ENCODE data around the gene KLHL3. TPM values are rescaled to one million over a fixed set of nuclear protein-coding genes. Genes with fewer than 3 reads are reported as not detected.

Gene KLHL3
- total and polyA plus RNA-seq, 4 donors, result 0.91 to 8.8 (median 3.7) TPM

DNA sequence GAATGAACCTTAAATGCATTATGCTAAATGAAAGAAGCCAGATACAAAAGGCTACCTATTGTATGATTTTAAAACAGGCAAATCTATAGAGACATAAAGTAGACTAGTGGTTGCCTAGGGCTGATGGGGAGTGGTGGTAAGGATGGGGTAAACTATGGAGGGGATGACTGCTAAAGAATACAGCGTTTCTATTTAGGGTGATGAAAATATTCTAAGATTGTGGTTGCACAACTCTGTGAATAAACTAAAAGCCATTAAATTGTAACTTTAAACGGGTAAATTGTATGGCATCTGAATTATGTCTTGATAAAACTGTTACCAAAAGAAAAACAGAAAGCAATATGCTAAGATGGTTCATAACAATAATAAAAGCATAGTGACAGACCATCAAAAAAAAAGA, 21.4 kb downstream of the KLHL3 start:
- H3K9me3 ChIP-seq (ENCODE audit: control insufficient read depth in 4 of 4, low read length in 3 of 4), result peaks cover 0 to 2% (median 0%) of the 10 kb centered on the region in 4 donors
- TF ChIP-seq CTCF (IDR thresholded peaks at IDR 0.05; ENCODE audit: low read depth, low read length, missing input control), result no peak
- DNase-seq (ENCODE audit: low spot score), result no peak
- no peak overlapping the region for H3K4me3 ChIP-seq (ENCODE audit: low read depth in 1 of 3, low read length in 3 of 3)
- H3K36me3 ChIP-seq (ENCODE audit: control insufficient read depth in 4 of 4, insufficient read depth in 3 of 4, low read depth in 1 of 4, low read length in 3 of 4), result peaks cover 0 to 2% (median 0%) of the 10 kb centered on the region in 4 donors
- no peak overlapping the region for H3K27ac ChIP-seq (ENCODE audit: low read depth in 1 of 2, low read length in 2 of 2)
- no peaks in the 10 kb centered on the region for H3K27me3 ChIP-seq (ENCODE audit: control insufficient read depth in 4 of 4, insufficient read depth in 4 of 4, low read length in 3 of 4)
- H3K4me1 ChIP-seq (ENCODE audit: control insufficient read depth in 4 of 4, insufficient read depth in 4 of 4, low read length in 3 of 4), result peaks cover 0 to 7% (median 0%) of the 10 kb centered on the region in 4 donors
- no peak overlapping the region for H3K9ac ChIP-seq (ENCODE audit: low read depth in 1 of 2, low read length in 2 of 2)
- 92% methylated on average over 2 of the region's 2 CpGs for WGBS

GRCh38 chr5:137712139-137712667, 23.7 kb downstream of the KLHL3 start:
- H3K4me1 ChIP-seq (ENCODE audit: control insufficient read depth in 4 of 4, insufficient read depth in 4 of 4, low read length in 3 of 4), result peaks cover 0 to 6% (median 0%) of the 10 kb centered on the region in 4 donors
- no peak overlapping the region for H3K9ac ChIP-seq (ENCODE audit: low read depth in 1 of 2, low read length in 2 of 2)
- H3K9me3 ChIP-seq (ENCODE audit: control insufficient read depth in 4 of 4, low read length in 3 of 4), result peaks cover 0 to 2% (median 0%) of the 10 kb centered on the region in 4 donors
- no peaks in the 10 kb centered on the region for H3K27me3 ChIP-seq (ENCODE audit: control insufficient read depth in 4 of 4, insufficient read depth in 4 of 4, low read length in 3 of 4)
- WGBS, result 79% methylated on average over 2 of the region's 2 CpGs
- peaks cover 0 to 2% (median 0%) of the 10 kb centered on the region in 4 donors for H3K36me3 ChIP-seq (ENCODE audit: control insufficient read depth in 4 of 4, insufficient read depth in 3 of 4, low read depth in 1 of 4, low read length in 3 of 4)
- H3K4me3 ChIP-seq (ENCODE audit: low read depth in 1 of 3, low read length in 3 of 3), result no peak overlapping the region
- no peak for DNase-seq (ENCODE audit: low spot score)
- H3K27ac ChIP-seq (ENCODE audit: low read depth in 1 of 2, low read length in 2 of 2), result no peak overlapping the region
- no peak for TF ChIP-seq HNF4A (conservative IDR thresholded peaks at IDR 0.05)
- TF ChIP-seq TAF1 (conservative IDR thresholded peaks at IDR 0.05), result no peak
- no peak for TF ChIP-seq RAD21 (IDR thresholded peaks at IDR 0.05)
- TF ChIP-seq CTCF (IDR thresholded peaks at IDR 0.05; ENCODE audit: low read depth, low read length, missing input control), result no peak

DNA sequence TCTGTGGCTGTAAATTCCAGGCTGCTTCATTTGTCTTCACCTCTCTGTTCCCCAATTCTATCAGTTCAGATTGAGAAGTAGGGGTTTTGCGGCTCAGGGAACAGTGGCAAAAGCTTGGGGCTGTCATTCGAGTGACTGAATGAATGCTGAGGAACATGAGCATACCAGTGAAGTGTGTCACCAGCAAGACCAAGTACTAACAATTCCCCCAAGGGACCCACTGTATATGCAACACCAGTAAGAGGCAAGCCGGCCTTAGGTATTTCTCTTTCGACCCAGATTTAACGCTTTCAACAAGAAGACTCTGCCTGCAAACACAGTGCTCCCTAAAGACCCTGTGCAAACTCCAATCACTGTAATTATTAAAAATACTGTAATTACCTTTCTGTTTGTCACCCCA, 25.8 kb downstream of the KLHL3 start:
- WGBS, result 97% methylated on average over 5 of the region's 5 CpGs

GRCh38 chr5:137708796-137709559, 26.9 kb downstream of the KLHL3 start:
- peaks cover 0 to 1% (median 0%) of the 10 kb centered on the region in 4 donors for H3K36me3 ChIP-seq (ENCODE audit: control insufficient read depth in 4 of 4, insufficient read depth in 3 of 4, low read depth in 1 of 4, low read length in 3 of 4)
- peaks cover 0 to 6% (median 0%) of the 10 kb centered on the region in 4 donors for H3K4me1 ChIP-seq (ENCODE audit: control insufficient read depth in 4 of 4, insufficient read depth in 4 of 4, low read length in 3 of 4)
- H3K9me3 ChIP-seq (ENCODE audit: control insufficient read depth in 4 of 4, low read length in 3 of 4), result peaks cover 0 to 2% (median 0%) of the 10 kb centered on the region in 4 donors
- no peak overlapping the region for H3K27ac ChIP-seq (ENCODE audit: low read depth in 1 of 2, low read length in 2 of 2)
- DNase-seq (ENCODE audit: low spot score), result no peak
- no peak overlapping the region for H3K9ac ChIP-seq (ENCODE audit: low read depth in 1 of 2, low read length in 2 of 2)
- 82% methylated on average over 3 of the region's 3 CpGs for WGBS
- H3K4me3 ChIP-seq (ENCODE audit: low read depth in 1 of 3, low read length in 3 of 3), result no peak overlapping the region
- H3K27me3 ChIP-seq (ENCODE audit: control insufficient read depth in 4 of 4, insufficient read depth in 4 of 4, low read length in 3 of 4), result no peaks in the 10 kb centered on the region
- TF ChIP-seq ZBTB33 (IDR thresholded peaks at IDR 0.05) (no peak), EGR1 (IDR thresholded peaks at IDR 0.05; ENCODE audit: low read depth in 2 of 2) (no peak), RXRA (IDR thresholded peaks at IDR 0.05) (no peak), NR2F2 (IDR thresholded peaks at IDR 0.05) (no peak), HNF4G (IDR thresholded peaks at IDR 0.05) (no peak), REST (IDR thresholded peaks at IDR 0.05) (no peak)

More for the DNA sequence above, 25.8 kb downstream of the KLHL3 start:
- H3K4me1 ChIP-seq (ENCODE audit: control insufficient read depth in 4 of 4, insufficient read depth in 4 of 4, low read length in 3 of 4), result peaks cover 0 to 6% (median 0%) of the 10 kb centered on the region in 4 donors
- no peak overlapping the region for H3K4me3 ChIP-seq (ENCODE audit: low read depth in 1 of 3, low read length in 3 of 3)
- H3K27ac ChIP-seq (ENCODE audit: low read depth in 1 of 2, low read length in 2 of 2), result no peak overlapping the region
- peaks cover 0 to 2% (median 0%) of the 10 kb centered on the region in 4 donors for H3K36me3 ChIP-seq (ENCODE audit: control insufficient read depth in 4 of 4, insufficient read depth in 3 of 4, low read depth in 1 of 4, low read length in 3 of 4)
- DNase-seq (ENCODE audit: low spot score), result no peak
- H3K27me3 ChIP-seq (ENCODE audit: control insufficient read depth in 4 of 4, insufficient read depth in 4 of 4, low read length in 3 of 4), result no peaks in the 10 kb centered on the region
- no peak overlapping the region for H3K9ac ChIP-seq (ENCODE audit: low read depth in 1 of 2, low read length in 2 of 2)
- TF ChIP-seq TAF1 (conservative IDR thresholded peaks at IDR 0.05) (no peak), FOXA2 (IDR thresholded peaks at IDR 0.05) (no peak), RXRA (IDR thresholded peaks at IDR 0.05) (no peak)
- H3K9me3 ChIP-seq (ENCODE audit: control insufficient read depth in 4 of 4, low read length in 3 of 4), result peaks cover 0 to 2% (median 0%) of the 10 kb centered on the region in 4 donors

Data from liver (tissue), 9 donors.